Measurements from ENCODE around the gene ZBTB25.

- TF ChIP-seq POLR2A (IDR thresholded peaks at IDR 0.05) = no peak
- no peak for TF ChIP-seq CTCF (IDR thresholded peaks at IDR 0.05 in 4 of 5, conservative IDR thresholded peaks at IDR 0.05 in 1 of 5)
These were observed 27.2 kb downstream of the ZBTB25 start for GRCh38 chr14:64476438-64476837.
